Subcutaneous abdominal adipose tissue (tissue), 5 donors: Measurements from ENCODE around the gene RAC3.

Source experiments
- H3K27ac ChIP-seq: one replicate; pipeline ENCODE4 v1.7.0; 2013; ENCODE audit warnings: low read depth, mild to moderate bottlenecking, inconsistent platforms, low read length, moderate library complexity
- H3K27me3 ChIP-seq, 5 donors: one replicate each; pipeline ENCODE4 v1.7.0; 2013; ENCODE audit warnings: low read length in 5 of 5, inconsistent platforms in 1 of 5; ENCODE audit not compliant: control insufficient read depth in 5 of 5, insufficient read depth in 4 of 5
- H3K36me3 ChIP-seq, 5 donors: one replicate each; pipeline ENCODE4 v1.7.0; 2013; ENCODE audit warnings: low read length in 5 of 5; ENCODE audit not compliant: control insufficient read depth in 5 of 5, insufficient read depth in 5 of 5
- H3K4me1 ChIP-seq, 5 donors: one replicate each; pipeline ENCODE4 v1.7.0; 2013; ENCODE audit warnings: low read length in 5 of 5, mild to moderate bottlenecking in 3 of 5, moderate library complexity in 1 of 5; ENCODE audit not compliant: control insufficient read depth in 5 of 5, insufficient read depth in 5 of 5
- H3K4me3 ChIP-seq, 5 donors: one replicate each; pipeline ENCODE4 v1.7.0; 2013; ENCODE audit warnings: low read length in 5 of 5, low read depth in 1 of 5
- H3K9ac ChIP-seq, 5 donors: one replicate each; pipeline ENCODE4 v1.7.0; 2013; ENCODE audit warnings: low read length in 5 of 5, mild to moderate bottlenecking in 4 of 5, moderate library complexity in 3 of 5
- H3K9me3 ChIP-seq, 5 donors: one replicate each; pipeline ENCODE4 v1.7.0; 2013; ENCODE audit warnings: low read length in 5 of 5; ENCODE audit not compliant: control insufficient read depth in 5 of 5
- donor health status: healthy.
- donor health status: healthy.
- donor health status: healthy.
- donor health status: healthy.
- donor health status: healthy.

RAC3 gene

GRCh38 chr17:82083009-82083408 is 51.5 kb downstream of the RAC3 start:
- Histone ChIP-seq H3K9me3 (no peaks in the 10 kb centered on the region), H3K27ac (no peak overlapping the region), H3K27me3 (no peaks in the 10 kb centered on the region), H3K36me3 (peaks cover 0 to 94% (median 88%) of the 10 kb centered on the region in 5 donors), H3K9ac (no peak overlapping the region), H3K4me1 (peaks cover 0 to 41% (median 7%) of the 10 kb centered on the region in 5 donors), H3K4me3 (no peak overlapping the region)
